ENCODE results near the gene COPS7B.

Gene COPS7B

GRCh38 chr2:231769170-231770136 is 16.8 kb upstream of the COPS7B start:
- no peak for TF ChIP-seq CTCF (IDR thresholded peaks at IDR 0.05; ENCODE audit: insufficient read depth, low read length, missing control alignments)
- no peak for DNase-seq (ENCODE audit: low read depth, low spot score)
- POLR2A ChIA-PET: no interaction called here
- CTCF ChIA-PET: interaction anchor here (1.0 to 1.4 kb wide), 3 partner anchors 10 to 54 kb away, joined by 3 to 7 read pairs (median 4); partner anchors contain the start of gene COPS7B
- no peak overlapping the region for H3K4me3 ChIP-seq (ENCODE audit: low read depth, low read length)

- peak overlapping the region; percentile 94 for H3K4me3 ChIP-seq (ENCODE audit: low read depth, low read length)
- no peak for DNase-seq (ENCODE audit: low read depth, low spot score)
- CTCF ChIA-PET: interaction anchor here (1.0 to 1.9 kb wide), 5 partner anchors 10 to 106 kb away, joined by 3 to 8 read pairs (median 5); no protein-coding TSS in a partner anchor
- TF ChIP-seq CTCF (IDR thresholded peaks at IDR 0.05; ENCODE audit: insufficient read depth, low read length, missing control alignments): no peak
- POLR2A ChIA-PET: interaction anchor here (0.6 to 1.5 kb wide), 2 partner anchors 52 to 72 kb away, joined by 3 to 6 read pairs; partner anchors contain the start of gene PTMA
Measured at GRCh38 chr2:231780123-231780908, 5.9 kb upstream of the COPS7B start.

GRCh38 chr2:231780909-231781797 is 5.1 kb upstream of the COPS7B start, which contains the start of gene PDE6D:
PDE6D (minus strand) TSS chr2:231781282; CDS start chr2:231781114, 168 bp downstream.
- POLR2A ChIA-PET: interaction anchor here (0.6 to 1.5 kb wide), 3 partner anchors 53 to 73 kb away, joined by 3 to 6 read pairs (median 4); partner anchors contain the start of gene PTMA
- TF ChIP-seq CTCF (IDR thresholded peaks at IDR 0.05; ENCODE audit: insufficient read depth, low read length, missing control alignments): no peak
- CTCF ChIA-PET: interaction anchor here (1.3 kb wide), 1 partner anchor 106 kb away, joined by 6 read pairs; no protein-coding TSS in a partner anchor
- peak within 1 kb of the TSS; percentile 94 for H3K4me3 ChIP-seq (ENCODE audit: low read depth, low read length)
- DNase-seq (ENCODE audit: low read depth, low spot score): peak; percentile 92

- POLR2A ChIA-PET: interaction anchor here (1.5 kb wide), 1 partner anchor 74 kb away, joined by 6 read pairs; the partner anchor contains the start of gene PTMA
- H3K4me3 ChIP-seq (ENCODE audit: low read depth, low read length): peak overlapping the region; percentile 94
- CTCF ChIA-PET: interaction anchor here (1.3 to 1.4 kb wide), 2 partner anchors 19 to 107 kb away, joined by 5 to 6 read pairs; no protein-coding TSS in a partner anchor
- TF ChIP-seq CTCF (IDR thresholded peaks at IDR 0.05; ENCODE audit: insufficient read depth, low read length, missing control alignments): no peak
- no peak for DNase-seq (ENCODE audit: low read depth, low spot score)
Measured at GRCh38 chr2:231781798-231782726, 4.2 kb upstream of the COPS7B start.

- H3K4me3 ChIP-seq (ENCODE audit: low read depth, low read length): no peak overlapping the region
- no peak for TF ChIP-seq CTCF (IDR thresholded peaks at IDR 0.05; ENCODE audit: insufficient read depth, low read length, missing control alignments)
- DNase-seq (ENCODE audit: low read depth, low spot score): no peak
- ChIA-PET CTCF (interaction anchor here (0.6 to 3.9 kb wide), 10 partner anchors 7 to 110 kb away, joined by 3 to 35 read pairs (median 8); no protein-coding TSS in a partner anchor), POLR2A (interaction anchor here (0.7 kb wide), 1 partner anchor 113 kb away, joined by 3 read pairs; no protein-coding TSS in a partner anchor)
Measured at GRCh38 chr2:231785413-231785812, 832 bp upstream of the COPS7B start.

Data from AG04449 (cell line).